ENCODE data around the gene PLXNB2. TPM values are rescaled to one million over a fixed set of nuclear protein-coding genes. Genes with fewer than 3 reads are reported as not detected.
"Not testable (repeated sequence)": the region's sequence is repeated elsewhere in the genome, so short reads cannot be mapped to it uniquely, and the experiment has no call there.

Gene PLXNB2
- polyA plus RNA-seq, 3 donors, result 38.2 to 368 (median 70.5) TPM

- peaks cover 0 to 6% (median 0%) of the 10 kb centered on the region in 7 donors for H3K9me3 Mint-ChIP-seq
- peaks cover 22% of the 10 kb centered on the region for H3K4me1 Mint-ChIP-seq
- peaks cover 18 to 39% (median 28%) of the 10 kb centered on the region in 3 donors for H3K27me3 Mint-ChIP-seq (ENCODE audit: low read depth in 3 of 3)
- peaks cover 48 to 50% of the 10 kb centered on the region in 2 donors for H3K36me3 ChIP-seq (replicated peaks in 1 of 2; ENCODE audit: control insufficient read depth in 1 of 2, insufficient read depth in 2 of 2, low read length in 2 of 2)
- peaks cover 25 to 36% of the 10 kb centered on the region in 2 donors for H3K4me1 ChIP-seq (ENCODE audit: control insufficient read depth in 1 of 2, insufficient read depth in 2 of 2, low read length in 2 of 2)
- peaks cover 88% of the 10 kb centered on the region for H4K20me1 ChIP-seq (ENCODE audit: insufficient read depth, low read length)
- no peak overlapping the region for H3K4me2 ChIP-seq (replicated peaks; ENCODE audit: extremely low read depth, low read length, poor library complexity, severe bottlenecking)
- H3K27ac ChIP-seq (ENCODE audit: low read depth in 1 of 2, low read length in 2 of 2), result no peak overlapping the region
- intact Hi-C loops (cut with micrococcal nuclease), result no loop called here
- no peak overlapping the region for H3K9ac ChIP-seq (ENCODE audit: insufficient read depth, low read length, poor library complexity, severe bottlenecking)
- H3K27ac Mint-ChIP-seq, result no peak overlapping the region
- H3K27me3 ChIP-seq (ENCODE audit: control insufficient read depth in 2 of 2, insufficient read depth in 2 of 2, low read length in 2 of 2), result peaks cover 12 to 26% of the 10 kb centered on the region in 2 donors
- H3K79me2 ChIP-seq (ENCODE audit: insufficient read depth, low read length), result no peaks in the 10 kb centered on the region
- H3K4me3 Mint-ChIP-seq, result no peak overlapping the region
- no peak overlapping the region for H3K4me3 ChIP-seq (replicated peaks in 1 of 3; ENCODE audit: low read depth in 2 of 3, low read length in 3 of 3)
- peak; percentile 33 to 54 (median 53) for DNase-seq
- peaks cover 38 to 58% of the 10 kb centered on the region in 2 donors for H3K36me3 Mint-ChIP-seq
- peak; percentile 11 for TF ChIP-seq CTCF (IDR thresholded peaks at IDR 0.05)
- H2AFZ ChIP-seq (ENCODE audit: insufficient read depth, low read depth, low read length, poor library complexity, severe bottlenecking), result no peak overlapping the region
- WGBS (ENCODE audit: insufficient coverage), result 52% methylated on average over 2 of the region's 7 CpGs
- H3K9me3 ChIP-seq (replicated peaks in 1 of 2; ENCODE audit: control insufficient read depth in 1 of 2, insufficient read depth in 1 of 2, low read length in 2 of 2), result peaks cover 0 to 5% of the 10 kb centered on the region in 2 donors
Observed at GRCh38 chr22:50274311-50274710, 33.1 kb downstream of the PLXNB2 start.

GRCh38 chr22:50273781-50274180 lies 33.7 kb downstream of the PLXNB2 start:
- H3K27ac ChIP-seq (ENCODE audit: low read depth in 1 of 2, low read length in 2 of 2); H3K9ac ChIP-seq (ENCODE audit: insufficient read depth, low read length, poor library complexity, severe bottlenecking); intact Hi-C loops (cut with micrococcal nuclease); DNase-seq; H3K4me3 ChIP-seq (replicated peaks in 1 of 3; ENCODE audit: low read depth in 2 of 3, low read length in 3 of 3); H3K4me3 Mint-ChIP-seq; H3K4me2 ChIP-seq (replicated peaks; ENCODE audit: extremely low read depth, low read length, poor library complexity, severe bottlenecking); H2AFZ ChIP-seq (ENCODE audit: insufficient read depth, low read depth, low read length, poor library complexity, severe bottlenecking); H3K79me2 ChIP-seq (ENCODE audit: insufficient read depth, low read length); H3K9me3 ChIP-seq (replicated peaks in 1 of 2; ENCODE audit: control insufficient read depth in 1 of 2, insufficient read depth in 1 of 2, low read length in 2 of 2): not testable (repeated sequence)
- 95% methylated on average over 7 of the region's 10 CpGs for WGBS (ENCODE audit: insufficient coverage)
- peaks cover 87% of the 10 kb centered on the region for H4K20me1 ChIP-seq (ENCODE audit: insufficient read depth, low read length)
- Mint-ChIP-seq H3K36me3 (peaks cover 33 to 53% of the 10 kb centered on the region in 2 donors), H3K9me3 (peaks cover 0 to 10% (median 0%) of the 10 kb centered on the region in 7 donors), H3K27me3 (ENCODE audit: low read depth in 3 of 3) (peaks cover 23 to 44% (median 34%) of the 10 kb centered on the region in 3 donors), H3K27ac (peak overlapping the region in 1 of 7 donors; percentile 61), H3K4me1 (peaks cover 23% of the 10 kb centered on the region)
- peaks cover 25 to 38% of the 10 kb centered on the region in 2 donors for H3K4me1 ChIP-seq (ENCODE audit: control insufficient read depth in 1 of 2, insufficient read depth in 2 of 2, low read length in 2 of 2)
- H3K36me3 ChIP-seq (replicated peaks in 1 of 2; ENCODE audit: control insufficient read depth in 1 of 2, insufficient read depth in 2 of 2, low read length in 2 of 2), result peaks cover 42 to 44% of the 10 kb centered on the region in 2 donors
- H3K27me3 ChIP-seq (ENCODE audit: control insufficient read depth in 2 of 2, insufficient read depth in 2 of 2, low read length in 2 of 2), result peaks cover 17 to 32% of the 10 kb centered on the region in 2 donors
